HEK293T (cell line): Measurements from ENCODE around the gene TEAD1.

Experiments
- NFRKB ChIP-seq: fragments of 450-650 bp; IDR thresholded peaks from 2 replicates; pipeline ENCODE4 v1.6.1; 2016; ENCODE audit warnings: mild to moderate bottlenecking, moderate library complexity
- SUZ12 ChIP-seq: fragments of 450-650 bp; IDR thresholded peaks from 2 replicates; pipeline ENCODE4 v1.6.1; 2016; ENCODE audit warnings: mild to moderate bottlenecking
- TARDBP ChIP-seq: fragments of 450-650 bp; IDR thresholded peaks from 2 replicates; pipeline ENCODE4 v1.6.1; 2016
- ZNF384 ChIP-seq: fragments of 450-650 bp; IDR thresholded peaks from 2 replicates; pipeline ENCODE4 v1.6.1; 2016

DNA sequence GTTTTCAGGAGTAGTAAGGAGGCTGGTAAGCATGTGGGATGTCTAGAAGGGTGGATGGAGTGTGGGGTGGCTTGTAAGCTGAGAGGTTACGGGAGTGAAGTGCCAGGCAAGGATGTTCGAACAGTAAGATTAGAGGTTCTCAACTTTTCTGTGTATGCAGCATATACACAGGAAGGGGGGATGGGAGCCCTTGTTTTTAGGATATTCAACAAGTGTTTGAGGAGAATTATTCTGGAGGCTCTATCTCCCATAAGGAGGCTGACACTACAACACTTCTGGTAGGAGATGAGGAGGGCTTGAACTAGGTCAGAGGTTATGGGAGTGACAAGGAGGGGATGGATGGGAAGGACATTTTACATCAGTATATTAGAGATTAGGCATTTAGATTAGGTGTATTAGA lies 109.5 kb downstream of the TEAD1 start:
- TF ChIP-seq SUZ12 (no peak), ZNF384 (no peak), NFRKB (no peak), TARDBP (no peak)
